HepG2 (cell line): ENCODE data around the gene GCSAM. TPM values are rescaled to one million over a fixed set of nuclear protein-coding genes. Genes with fewer than 3 reads are reported as not detected.

Experiments used
- ATAC-seq: fragments of 200-7000 bp; cut with Tn5 transposase; 3 replicates; pipeline ENCODE4 v1.9.1; 2020; ENCODE audit warnings: mild to moderate bottlenecking, moderate library complexity
- BruUV-seq: library from RNA; stranded (reverse); fragments of 400-500 nt; replicated peaks from 2 replicates; lab custom pipeline; 2021; lab: Mats Ljungman, UMichigan
- CTCF ChIA-PET: fragments of 300-600 bp; formaldehyde crosslinking; extraction: SDS; loops from one replicate; lab custom pipeline; 2021; ENCODE audit warnings: low total read pairs, inconsistent platforms, low intra/inter-chr PET ratio; lab: Yijun Ruan, JAX
- POLR2A ChIA-PET: fragments of 350-600 bp; sonication (Branson Sonifier 250); formaldehyde crosslinking; loops from one replicate; lab custom pipeline; 2020; ENCODE audit warnings: antibody characterized with exemption, inconsistent platforms; lab: Yijun Ruan, JAX
- DNase-seq: peaks from one replicate; pipeline ENCODE4 v3.0.0-alpha.2; 2015; ENCODE audit warnings: low spot score
- FAIRE-seq: peaks from 3 replicates; lab custom pipeline; 2011; peaks lifted over from hg19 to GRCh38; lab: Jason Lieb, UNC
- H2AFZ ChIP-seq: one replicate; pipeline ENCODE4 v1.6.1; 2011; ENCODE audit warnings: low read length, inconsistent platforms
- H3K27ac ChIP-seq: fragments of 300-600 bp; 3 replicates; pipeline ENCODE4 v1.8.0; 2011; ENCODE audit warnings: mixed run types, mild to moderate bottlenecking, mixed read lengths, low read length, inconsistent platforms; ENCODE audit not compliant: insufficient read depth; ENCODE audit errors: extremely low read length
- H3K27me3 ChIP-seq, 2 experiments: fragments of 200-600 bp in 1 of 2; 2 replicates in 1 of 2; 3 replicates in 1 of 2; pipeline versions ENCODE4 v1.6.0 to v1.8.0; 2011; ENCODE audit warnings: low read length in 2 of 2, mild to moderate bottlenecking in 2 of 2, moderate library complexity in 2 of 2, inconsistent platforms in 1 of 2; ENCODE audit not compliant: insufficient read depth in 2 of 2, control insufficient read depth in 1 of 2
- H3K36me3 ChIP-seq, 2 experiments: fragments of 200-600 bp in 1 of 2; replicated peaks in 1 of 2; 2 replicates in 1 of 2; 3 replicates in 1 of 2; pipeline versions ENCODE4 v1.5.1 to v1.8.0; 2011; ENCODE audit warnings: low read length in 2 of 2, inconsistent platforms in 1 of 2; ENCODE audit not compliant: insufficient read depth in 2 of 2, control insufficient read depth in 1 of 2
- H3K4me1 ChIP-seq: 2 replicates; pipeline ENCODE4 v1.5.1; 2012; ENCODE audit warnings: low read length, inconsistent platforms; ENCODE audit not compliant: insufficient read depth
- H3K4me2 ChIP-seq: 2 replicates; pipeline ENCODE4 v1.6.0; 2011; ENCODE audit warnings: low read depth, low read length, inconsistent platforms
- H3K4me3 ChIP-seq, 3 experiments: fragments of 200-600 bp in 1 of 3; sonication (generic), shearing (Covaris generic) in 1 of 3; replicated peaks in 1 of 3; 2 replicates each; pipeline ENCODE4 v1.5.1; 2011 to 2016; ENCODE audit warnings: low read length in 3 of 3, inconsistent platforms in 2 of 3, low read depth in 2 of 3, mild to moderate bottlenecking in 2 of 3, control low read depth in 1 of 3, mixed read lengths in 1 of 3; ENCODE audit not compliant: insufficient read depth in 1 of 3
- H3K79me2 ChIP-seq: one replicate; pipeline ENCODE4 v1.6.1; 2011; ENCODE audit warnings: low read length, inconsistent platforms; ENCODE audit not compliant: insufficient read depth
- H3K9ac ChIP-seq: 2 replicates; pipeline ENCODE4 v1.6.0; 2011; ENCODE audit warnings: mild to moderate bottlenecking, low read depth, low read length, inconsistent platforms; ENCODE audit not compliant: insufficient read depth
- H3K9me3 ChIP-seq: 2 replicates; pipeline ENCODE4 v1.5.1; 2012; ENCODE audit warnings: mild to moderate bottlenecking, low read length
- H4K20me1 ChIP-seq: 2 replicates; pipeline ENCODE4 v1.6.0; 2011; ENCODE audit warnings: inconsistent platforms, mild to moderate bottlenecking, low read length, moderate library complexity; ENCODE audit not compliant: insufficient read depth
- IRF2 ChIP-seq: IDR thresholded peaks from 2 replicates; pipeline ENCODE4 v1.6.1; 2018; ENCODE audit warnings: missing genetic modification reagents, missing compliant biosample characterization
- POGZ ChIP-seq: sonication (generic); formaldehyde crosslinking; IDR thresholded peaks from 2 replicates; pipeline ENCODE4 v1.4.0; 2020; ENCODE audit warnings: mild to moderate bottlenecking, missing genetic modification reagents
- RORA ChIP-seq: sonication (generic); formaldehyde crosslinking; IDR thresholded peaks from 2 replicates; pipeline ENCODE4 v1.5.0; 2020; ENCODE audit warnings: mild to moderate bottlenecking, missing genetic modification reagents, moderate library complexity
- RXRB ChIP-seq: IDR thresholded peaks from 2 replicates; pipeline ENCODE4 v1.6.1; 2016; ENCODE audit warnings: borderline replicate concordance, missing genetic modification reagents, missing compliant biosample characterization
- SALL1 ChIP-seq: sonication (generic); formaldehyde crosslinking; IDR thresholded peaks from 2 replicates; pipeline ENCODE4 v1.8.0; 2022; ENCODE audit warnings: mild to moderate bottlenecking, missing genetic modification reagents
- ZFP90 ChIP-seq: sonication (generic); formaldehyde crosslinking; IDR thresholded peaks from 2 replicates; pipeline ENCODE4 v1.8.0; 2022; ENCODE audit warnings: missing genetic modification reagents, mild to moderate bottlenecking, inconsistent platforms, borderline replicate concordance
- ZNF883 ChIP-seq: sonication (generic); formaldehyde crosslinking; IDR thresholded peaks from 2 replicates; pipeline ENCODE4 v1.5.1; 2020; ENCODE audit warnings: mild to moderate bottlenecking, missing genetic modification reagents; ENCODE audit errors: not compliant biosample characterization
- WGBS: methylation state at CpG from one replicate; pipeline ENCODE4 v1.1.6; 2017; ENCODE audit warnings: low lambda C conversion rate; 5-methylcytosine and 5-hydroxymethylcytosine counted together
- in situ Hi-C: cut with HindIII; loops from 2 replicates; pipeline ENCODE4 v1.10.0; 2017; ENCODE audit warnings: low pct_unique_long_range_greater_than_20kb; ENCODE audit not compliant: extremely low pct_ligation_motif_present
- intact Hi-C: fragments of 100-400 bp; cut with micrococcal nuclease; formaldehyde crosslinking; loops from one replicate; pipeline ENCODE4 v1.10.0; 2022; ENCODE audit not compliant: unreplicated experiment
- polyA plus RNA-seq, 8 experiments: library from polyadenylated mRNA; depleted of rRNA in 3 of 8; stranded (reverse) in 7 of 8; unstranded in 1 of 8; fragments of >200 nt; fragmentation: Illumina TruSeq in 4 of 8; extraction: Trizol in 4 of 8; gene quantifications; 2 replicates each; pipeline versions ENCODE4 v1.2.1 to v1.2.3, GENCODE V29; 2011 to 2016; ENCODE audit warnings: low read depth in 4 of 8, missing spikeins in 1 of 8, mixed read lengths in 1 of 8; ENCODE audit not compliant: insufficient read depth in 1 of 8
- total RNA-seq, 5 experiments: library from RNA; depleted of rRNA; stranded (reverse); fragments of >200 nt; fragmentation: Illumina TruSeq; extraction: Trizol; gene quantifications; 2 replicates each; pipeline ENCODE4 v1.2.3, GENCODE V29; 2016; ENCODE audit warnings: low read depth in 1 of 5
- TF ChIP-seq, protein P1 (sequence below): sonication (generic); formaldehyde crosslinking; IDR thresholded peaks from 2 replicates; pipeline ENCODE4 v1.8.1; 2023; ENCODE audit warnings: mild to moderate bottlenecking, missing genetic modification reagents

Gene GCSAM
- total and polyA plus RNA-seq, 2 of the 13 experiments (the other 11 are each of a cell fraction or from before 2014, with no cell fraction given) = not detected

DNA sequence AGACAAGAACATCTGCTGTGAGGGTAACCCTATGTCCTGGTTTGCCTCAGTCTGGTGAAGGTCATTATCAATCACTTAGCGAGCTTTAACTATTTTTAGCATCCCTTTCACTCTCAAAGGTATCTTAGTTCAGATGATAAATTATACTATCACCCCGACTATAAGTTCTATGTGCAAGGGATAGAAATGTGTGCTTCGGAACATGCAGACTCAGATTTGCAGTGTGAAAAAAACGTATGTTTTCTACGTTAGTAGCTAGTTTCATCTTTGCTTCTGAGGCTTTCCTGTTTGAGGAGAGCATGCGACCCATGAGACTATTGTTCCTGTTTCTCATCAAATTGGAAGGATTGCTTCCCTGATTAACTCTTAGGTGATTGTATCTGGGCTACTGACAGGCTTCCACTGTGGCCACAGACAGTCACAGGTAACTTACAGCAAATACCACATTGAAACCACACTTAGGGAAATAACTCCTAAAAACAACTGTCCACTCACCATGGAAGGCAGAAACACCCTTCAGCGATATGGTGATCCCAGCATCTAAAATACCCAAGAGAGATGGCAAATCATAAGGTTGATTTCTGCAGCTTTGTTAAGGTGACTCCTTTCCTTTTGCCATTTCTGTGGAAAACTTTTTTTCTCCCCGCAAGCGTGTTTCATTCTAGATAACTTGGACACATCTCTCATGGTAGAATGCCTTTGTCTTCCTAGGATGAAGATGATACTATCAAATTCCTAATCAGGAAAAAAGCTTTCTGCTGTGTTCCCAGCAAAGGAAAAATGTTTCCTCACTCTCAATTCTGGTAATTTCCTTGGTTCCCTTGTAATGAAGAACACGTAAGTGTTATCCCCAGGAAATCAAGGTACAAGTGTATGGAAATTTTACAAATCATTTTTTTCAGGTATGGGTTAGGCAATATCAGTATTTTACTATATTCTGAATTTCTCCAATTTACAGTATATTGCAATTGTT, 5.2 kb downstream of the GCSAM start:
- no peak overlapping the region for H3K9ac ChIP-seq
- H3K4me3 ChIP-seq = no peak overlapping the region
- ChIA-PET POLR2A (no interaction called here), CTCF (no interaction called here)
- no peaks in the 10 kb centered on the region for H3K4me1 ChIP-seq
- H4K20me1 ChIP-seq = no peaks in the 10 kb centered on the region
- H3K9me3 ChIP-seq = no peaks in the 10 kb centered on the region
- intact Hi-C loops (no loop called here), in situ Hi-C loops (no loop called here)
- H3K79me2 ChIP-seq = no peaks in the 10 kb centered on the region
- FAIRE-seq (no peak), DNase-seq (no peak), ATAC-seq (no peak)
- no peak overlapping the region for H3K4me2 ChIP-seq
- no peak overlapping the region for H2AFZ ChIP-seq
- no TSS peak for BruUV-seq
- H3K36me3 ChIP-seq = no peaks in the 10 kb centered on the region
- TF ChIP-seq, protein P1, sequence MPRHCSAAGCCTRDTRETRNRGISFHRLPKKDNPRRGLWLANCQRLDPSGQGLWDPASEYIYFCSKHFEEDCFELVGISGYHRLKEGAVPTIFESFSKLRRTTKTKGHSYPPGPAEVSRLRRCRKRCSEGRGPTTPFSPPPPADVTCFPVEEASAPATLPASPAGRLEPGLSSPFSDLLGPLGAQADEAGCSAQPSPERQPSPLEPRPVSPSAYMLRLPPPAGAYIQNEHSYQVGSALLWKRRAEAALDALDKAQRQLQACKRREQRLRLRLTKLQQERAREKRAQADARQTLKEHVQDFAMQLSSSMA (CRISPR knock-in tag) = no peak
- TF ChIP-seq POGZ (CRISPR knock-in tag) = no peak
- TF ChIP-seq RXRB = no peak
- TF ChIP-seq RORA (CRISPR knock-in tag) = no peak
- TF ChIP-seq ZFP90 = no peak
- TF ChIP-seq SALL1 = no peak
- no peak for TF ChIP-seq IRF2 (CRISPR knock-in tag)
- TF ChIP-seq ZNF883 = no peak
- no peak overlapping the region for H3K27ac ChIP-seq
- 42% methylated on average over 10 of the region's 10 CpGs for WGBS
- no peaks in the 10 kb centered on the region; a peak in 1 of 5 replicates for H3K27me3 ChIP-seq
